Anterior cingulate cortex (tissue), 58 donors: ENCODE measurements around the gene VILL.
A peak's percentile ranks its signal among the peaks of the same experiment; 100 is the strongest.

Experiments used
- DNase-seq, 58 donors: peaks; one replicate each; lab custom pipeline; 2025; lab: John Stamatoyannopoulos, UW

Gene VILL

DNA sequence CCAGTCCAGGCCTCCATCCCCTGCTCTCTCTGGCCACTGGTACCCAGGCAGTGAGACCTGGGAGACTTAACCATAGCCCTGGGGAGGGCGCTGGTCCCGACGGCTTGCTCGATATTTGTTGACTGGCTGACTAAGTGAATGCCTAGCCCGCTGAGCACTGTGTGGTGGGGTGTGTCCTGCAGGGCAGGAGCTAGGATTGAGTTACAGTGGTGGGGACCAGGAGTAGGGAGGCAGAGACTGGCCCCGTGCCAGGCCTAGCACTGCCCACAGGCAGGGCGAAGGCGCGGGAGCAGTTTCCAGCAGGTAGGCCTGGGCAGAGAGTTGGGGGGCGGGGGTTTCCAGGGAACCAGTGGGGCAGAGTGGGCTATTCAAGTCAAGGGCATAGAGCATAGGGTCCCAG lies at the start of gene VILL:
VILL (plus strand) TSS at position 260 of the 400 bp plus-strand sequence. CDS start 2,887 bp downstream, outside the sequence.
- DNase-seq, result no peak

DNA sequence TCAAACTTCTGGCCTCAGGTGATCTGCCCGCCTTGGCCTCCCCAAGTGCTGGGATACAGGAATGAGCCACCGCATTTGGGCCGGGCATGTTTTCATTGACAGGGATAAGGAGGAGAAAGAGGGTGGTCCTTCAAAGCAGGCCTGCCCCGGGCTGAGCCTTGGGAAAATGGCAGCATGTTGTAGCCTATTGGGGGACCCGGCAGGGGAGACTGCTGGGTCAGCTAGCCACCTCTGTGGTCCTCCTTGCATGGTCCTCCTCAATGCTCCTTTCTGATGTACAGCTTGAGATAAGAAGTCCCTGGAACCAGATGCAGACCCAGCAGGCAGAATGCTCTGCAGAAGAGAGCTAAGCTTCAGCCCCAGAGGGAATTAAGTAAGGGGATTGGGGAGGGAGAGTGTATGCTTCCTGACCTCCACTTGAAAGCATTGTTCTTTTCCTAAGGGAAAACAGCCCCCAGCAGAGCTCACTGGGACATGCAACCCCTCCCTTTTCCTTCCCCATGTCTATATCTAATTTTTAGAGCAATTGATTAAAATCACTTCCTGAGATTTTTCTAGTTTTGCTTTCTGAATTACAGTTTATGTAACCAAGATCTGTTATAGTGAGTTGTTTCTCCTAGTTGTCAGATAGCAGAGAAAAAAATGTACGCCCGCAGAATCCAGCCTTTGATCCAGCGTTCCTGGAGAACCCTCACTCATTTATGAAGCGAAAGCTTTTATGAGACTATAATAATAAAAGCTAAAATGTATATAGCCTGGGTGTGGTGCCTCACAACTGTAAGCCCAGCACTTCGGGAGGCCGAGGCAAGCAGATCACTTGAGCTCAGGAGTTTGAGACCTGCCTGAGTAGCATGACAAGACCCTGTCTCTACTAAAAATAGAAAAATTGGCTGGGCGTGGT lies 48.7 kb upstream of the VILL start:
- DNase-seq, result no peak

DNA sequence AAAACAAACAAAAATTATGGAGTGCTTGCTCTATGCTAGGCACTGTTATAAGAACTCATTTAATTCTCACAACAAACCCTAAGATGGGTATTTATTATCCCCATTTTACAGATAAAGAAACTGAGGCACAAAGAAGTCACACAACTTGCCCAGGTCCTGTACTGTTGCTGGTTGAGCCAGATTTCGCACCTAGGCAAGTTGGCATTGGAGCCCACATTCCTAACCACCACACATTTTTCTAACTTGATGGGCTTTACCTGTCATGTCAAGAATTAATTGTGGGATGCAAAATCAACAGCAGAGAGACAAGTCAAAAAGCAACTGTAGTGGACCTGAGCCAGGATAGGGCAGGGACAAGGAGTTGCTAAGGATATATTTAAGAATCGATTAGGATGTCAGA lies 47.9 kb upstream of the VILL start:
- no peak for DNase-seq

DNA sequence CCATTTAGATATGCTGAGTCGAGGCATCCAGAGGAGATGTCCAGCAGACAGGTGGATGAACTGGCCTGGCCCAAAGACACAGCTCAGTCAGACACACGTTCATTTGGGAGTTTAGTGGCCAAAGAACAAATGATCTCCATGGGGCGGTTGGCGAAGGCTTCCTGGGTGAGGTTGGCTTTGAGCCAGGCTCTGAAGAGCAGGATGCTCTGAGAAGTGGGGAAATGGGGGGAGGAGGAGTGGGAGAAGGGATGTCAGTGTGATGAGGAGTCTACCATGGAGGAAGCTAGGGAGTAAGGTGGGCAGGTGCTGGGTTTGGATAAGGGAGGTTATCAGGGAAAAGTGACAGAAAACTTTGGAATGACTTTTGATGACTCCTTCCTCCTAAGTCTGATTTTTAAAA lies 47.5 kb upstream of the VILL start:
- DNase-seq, result no peak

DNA sequence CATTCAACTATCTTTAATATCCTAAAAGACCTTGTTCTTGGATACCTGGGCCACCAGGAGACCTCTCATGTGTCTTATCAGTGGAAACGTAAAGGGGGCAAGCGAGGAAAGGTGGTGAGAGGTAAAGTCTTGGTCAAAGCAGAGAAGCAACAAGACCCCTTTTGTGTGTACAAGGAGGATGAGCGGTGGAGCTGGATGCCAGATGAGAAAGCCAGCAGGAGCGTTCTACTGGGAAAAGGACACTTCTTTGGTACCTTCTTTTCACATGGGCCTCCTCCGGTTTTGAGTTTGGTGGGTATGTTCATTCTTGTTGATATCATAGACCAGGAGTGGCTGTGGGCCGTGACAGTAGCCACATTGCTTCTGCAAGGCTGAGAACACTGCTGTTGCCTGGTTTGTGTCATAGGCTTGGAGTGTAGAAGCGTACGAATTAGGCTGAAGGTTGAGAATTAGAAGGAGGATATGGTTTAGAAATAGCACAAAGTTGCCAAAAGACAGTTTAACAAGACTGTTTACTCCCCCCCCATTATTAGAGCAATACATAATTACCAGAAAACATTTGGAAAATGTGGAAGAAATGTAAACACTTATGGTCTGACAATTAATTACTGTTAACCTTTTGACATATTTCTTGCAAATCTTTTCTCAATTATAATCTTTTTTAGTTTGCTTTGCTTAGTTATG lies 46.8 kb upstream of the VILL start:
- no peak for DNase-seq

DNA sequence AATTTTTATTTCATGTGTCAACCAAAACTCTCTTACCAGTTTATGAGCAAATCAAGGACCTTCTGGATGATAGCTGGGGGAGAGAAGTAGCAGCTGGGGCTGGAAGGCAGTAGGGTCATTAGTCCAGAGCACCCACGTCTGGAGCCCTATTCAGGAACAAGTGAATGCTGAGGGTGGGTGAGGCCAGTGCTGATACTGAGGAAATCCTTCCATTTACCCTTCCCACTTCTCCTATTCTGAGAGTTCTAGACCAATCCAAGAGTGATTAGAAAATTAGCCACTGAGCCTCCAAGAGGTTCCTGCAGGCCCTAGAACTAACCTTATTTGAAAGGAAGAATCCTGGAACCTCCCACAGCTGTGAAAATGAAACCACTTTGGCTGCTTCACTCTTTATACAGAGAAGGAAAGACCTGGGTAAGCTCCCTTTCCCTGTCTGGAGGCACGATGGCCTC lies 46.2 kb upstream of the VILL start:
- no peak for DNase-seq

DNA sequence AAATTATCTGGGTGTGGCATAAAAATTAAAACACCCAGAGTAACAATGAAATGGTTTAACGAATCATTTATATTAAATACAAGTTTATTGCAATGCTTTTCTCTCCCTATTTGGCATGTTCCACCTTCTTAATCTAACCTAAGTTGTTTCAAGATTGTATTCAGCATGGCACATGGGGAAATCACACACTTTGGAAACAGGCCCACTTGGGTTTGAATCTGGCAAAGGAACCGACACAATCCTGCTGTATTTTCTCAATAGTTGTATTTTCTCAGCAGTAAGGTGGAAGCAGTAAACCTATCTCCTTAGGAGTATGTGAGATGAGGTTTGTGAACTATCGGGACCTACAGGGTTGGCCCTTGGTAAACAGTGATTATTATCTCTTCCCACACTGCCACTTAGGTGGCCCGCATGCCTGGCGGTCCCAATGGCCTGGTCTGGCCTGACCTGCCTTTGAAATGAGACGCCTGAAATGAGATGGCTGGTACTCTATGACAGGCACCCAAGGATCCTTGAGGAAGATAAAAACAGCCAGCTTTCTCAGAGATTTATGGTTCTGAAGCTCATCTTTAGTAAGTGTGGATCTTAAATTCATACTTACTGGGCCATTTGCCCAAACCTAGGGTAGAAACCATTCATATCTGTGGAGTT lies 45.3 kb upstream of the VILL start:
- DNase-seq, result no peak

DNA sequence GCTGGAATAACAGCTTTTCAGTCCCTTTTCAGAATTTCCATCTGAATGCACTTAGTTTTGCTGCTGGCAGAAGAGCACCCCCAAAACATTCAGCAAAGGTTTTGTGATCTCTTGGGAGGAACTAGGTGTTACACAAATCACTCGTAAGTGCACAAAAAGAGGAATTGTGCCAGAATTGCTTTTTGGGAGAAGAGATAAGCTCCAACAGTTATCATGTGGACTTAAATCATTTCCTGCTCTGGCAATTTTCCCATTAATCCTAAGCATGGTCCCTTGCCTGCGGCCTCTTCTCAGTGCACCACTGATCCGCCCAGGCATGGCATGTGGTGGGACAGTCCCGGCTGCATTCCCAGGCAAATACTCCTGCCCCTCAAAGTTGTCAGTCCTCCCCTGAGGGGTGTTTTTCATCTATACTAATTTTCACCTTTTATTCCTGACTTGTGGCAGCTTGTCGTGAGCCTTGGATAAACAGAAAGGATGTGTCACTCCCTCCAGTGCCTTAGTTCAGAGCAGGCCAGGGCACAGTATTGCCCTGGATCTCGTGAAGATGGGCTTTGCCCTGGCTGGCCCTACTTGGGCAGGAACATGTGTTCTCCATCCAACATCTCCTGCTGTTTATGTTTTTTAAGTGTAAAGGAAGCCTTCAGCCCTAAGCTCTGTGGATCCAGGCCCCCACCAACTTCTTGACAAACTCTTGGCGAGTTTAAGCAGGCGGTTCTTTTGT lies 44.6 kb upstream of the VILL start:
- no peak for DNase-seq

DNA sequence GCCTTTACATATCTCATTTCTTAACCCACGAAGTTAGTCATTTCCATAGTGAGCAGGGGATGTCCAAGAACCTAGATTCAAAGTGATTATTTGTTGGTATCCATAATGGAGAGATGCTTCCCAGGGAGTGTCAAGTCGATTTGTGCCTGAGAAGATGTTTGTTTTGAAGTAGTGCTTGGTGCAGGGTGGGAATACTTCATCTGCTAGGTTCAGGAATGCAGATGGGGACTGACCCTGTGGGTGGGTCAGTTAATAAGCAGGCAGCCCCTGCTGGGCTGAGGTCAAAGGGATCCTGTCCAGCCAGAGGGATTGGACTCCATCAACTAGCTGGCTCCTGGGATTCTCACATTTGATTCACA lies 44.1 kb upstream of the VILL start:
- DNase-seq, result no peak

DNA sequence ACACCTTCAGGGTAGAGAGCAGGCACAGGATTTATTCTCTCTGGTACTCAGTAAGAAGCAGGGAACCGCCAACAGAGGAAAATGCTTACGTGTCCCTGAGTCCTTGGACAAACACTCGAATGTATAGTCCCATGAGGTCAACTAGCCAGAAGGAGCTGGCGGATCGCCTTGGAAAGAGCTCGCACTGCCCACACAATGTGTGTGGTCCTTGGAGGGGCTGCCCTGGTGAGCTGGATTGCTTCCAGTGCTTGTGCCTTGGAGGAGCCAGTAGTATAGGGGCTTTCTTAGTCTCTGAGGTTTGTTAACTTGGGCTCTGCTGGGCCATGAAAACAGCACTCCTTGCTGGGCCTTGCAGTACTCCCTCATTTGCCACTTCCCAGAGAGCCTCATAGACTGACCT lies 40.7 kb upstream of the VILL start:
- no peak for DNase-seq

DNA sequence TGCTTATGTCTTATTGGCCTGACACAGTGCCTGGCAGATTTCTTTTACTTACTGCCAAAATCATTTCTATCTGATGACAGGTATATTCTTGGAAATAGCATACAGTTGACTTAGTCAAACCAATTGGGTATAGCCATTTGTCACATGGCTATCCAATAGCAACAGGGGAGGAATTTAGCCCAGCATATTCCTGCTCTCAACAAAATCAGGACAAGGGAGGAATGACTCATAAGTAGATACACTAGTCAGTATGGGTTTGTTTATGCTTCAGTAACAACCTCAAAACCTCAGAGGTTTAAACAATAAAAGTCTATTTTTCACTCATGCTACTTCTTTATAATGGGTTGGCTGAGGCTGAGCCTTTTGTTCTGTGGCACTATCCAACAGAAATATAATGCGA lies 38.0 kb upstream of the VILL start:
- no peak for DNase-seq

DNA sequence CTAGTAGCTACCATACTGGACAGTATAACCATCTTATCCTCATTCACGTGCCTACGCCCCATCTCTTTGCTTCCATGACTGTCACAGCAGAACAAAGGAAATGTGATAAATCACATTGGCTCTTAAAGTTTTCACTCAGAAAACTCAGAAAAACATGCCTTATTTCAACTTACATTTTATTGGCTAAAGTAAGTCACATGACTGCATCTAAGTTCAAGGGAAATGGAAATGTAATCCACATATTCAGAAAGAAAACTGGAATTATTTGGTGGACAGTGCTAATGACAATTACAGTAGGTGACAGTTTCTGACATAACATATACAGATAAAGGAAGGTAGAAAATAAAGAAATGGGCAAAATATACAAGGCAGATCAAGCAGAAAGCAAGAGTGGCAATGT lies 37.4 kb upstream of the VILL start:
- DNase-seq, result no peak

DNA sequence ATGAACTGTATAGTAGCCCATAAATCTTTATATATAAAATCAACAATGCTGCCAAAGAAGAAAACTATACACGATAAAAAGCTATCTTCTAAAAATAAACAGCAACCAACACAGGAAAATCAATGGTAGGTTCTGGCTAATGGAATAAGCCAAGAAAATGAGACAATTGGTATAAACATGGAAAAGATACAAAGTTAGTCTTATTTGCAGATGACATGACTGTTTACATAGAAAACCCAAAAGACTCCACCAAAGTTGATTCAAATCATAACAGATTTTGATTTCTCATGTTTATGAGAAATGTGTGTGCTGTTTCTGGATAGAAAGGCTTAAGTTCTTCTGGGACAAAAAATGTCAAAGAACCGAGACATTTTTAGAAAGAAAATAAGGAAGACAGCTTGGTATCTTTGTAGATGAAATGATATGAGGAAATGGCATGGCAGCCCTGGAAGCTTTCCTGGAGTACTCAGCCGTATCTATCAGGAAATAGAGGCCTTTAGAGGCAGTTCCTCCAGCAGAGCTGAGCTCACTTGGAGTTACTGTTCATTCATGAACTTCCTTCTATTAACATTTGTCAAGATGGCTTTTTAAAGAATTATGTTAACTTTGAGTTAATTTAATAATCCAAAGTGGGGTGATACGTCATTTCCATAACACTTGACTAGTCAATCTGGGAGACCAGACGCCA lies 36.7 kb upstream of the VILL start:
- no peak for DNase-seq

DNA sequence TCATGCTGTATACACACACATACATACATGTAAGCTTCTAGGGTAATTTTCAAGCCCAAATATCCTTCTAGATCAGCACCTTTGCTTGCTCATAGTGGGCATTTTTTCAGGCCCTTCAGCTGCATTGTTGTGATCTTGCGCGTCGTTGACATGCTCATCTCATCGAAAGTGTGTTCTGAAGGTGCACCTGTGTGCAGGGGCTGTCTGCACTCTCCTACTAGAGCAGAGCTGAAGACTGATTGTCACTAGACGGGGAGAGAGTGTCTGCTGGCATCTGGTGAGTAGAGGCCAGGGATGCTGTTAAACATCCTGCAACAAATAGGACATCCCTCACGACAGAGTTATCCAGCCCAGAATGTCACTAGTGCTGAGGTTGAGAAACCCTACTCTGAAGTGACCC lies 35.7 kb upstream of the VILL start:
- DNase-seq, result no peak

DNA sequence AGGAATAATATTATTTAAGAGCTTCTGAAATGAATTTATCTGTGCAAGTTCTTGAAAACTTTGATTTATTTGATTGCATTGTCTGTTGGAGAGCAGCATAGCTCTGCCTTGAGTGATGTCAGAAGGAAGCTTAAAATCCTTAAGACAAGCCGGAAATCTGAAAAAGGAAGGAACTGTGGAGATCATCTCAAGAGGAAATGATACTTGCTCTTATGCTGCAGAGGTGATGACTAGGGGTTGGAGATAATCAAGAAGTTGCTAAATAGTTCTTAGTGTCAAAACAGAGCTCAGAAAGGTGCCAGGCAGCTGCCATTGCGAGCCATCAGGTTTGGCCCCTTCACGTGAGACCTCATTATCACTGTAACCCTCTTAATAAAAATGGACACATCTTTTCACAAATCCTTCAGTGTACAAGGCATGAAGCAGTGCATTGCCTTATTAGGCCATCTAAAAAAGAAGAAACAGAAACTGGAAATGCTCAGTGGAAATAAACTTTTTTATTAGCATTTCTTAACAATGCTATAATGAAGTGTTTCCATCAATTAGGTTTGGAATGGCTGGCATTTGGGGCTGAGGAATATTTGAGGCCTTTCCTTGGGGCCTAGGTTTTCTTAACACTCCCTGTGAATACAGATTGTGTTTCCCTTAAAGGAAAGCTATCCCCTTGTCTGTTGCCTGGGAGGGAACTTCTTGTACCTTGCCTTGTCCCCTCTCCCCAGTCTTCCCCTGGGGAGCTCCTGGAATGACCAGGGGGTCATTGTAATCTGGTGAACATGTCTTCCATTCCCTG lies 34.5 kb upstream of the VILL start:
- DNase-seq, result no peak

DNA sequence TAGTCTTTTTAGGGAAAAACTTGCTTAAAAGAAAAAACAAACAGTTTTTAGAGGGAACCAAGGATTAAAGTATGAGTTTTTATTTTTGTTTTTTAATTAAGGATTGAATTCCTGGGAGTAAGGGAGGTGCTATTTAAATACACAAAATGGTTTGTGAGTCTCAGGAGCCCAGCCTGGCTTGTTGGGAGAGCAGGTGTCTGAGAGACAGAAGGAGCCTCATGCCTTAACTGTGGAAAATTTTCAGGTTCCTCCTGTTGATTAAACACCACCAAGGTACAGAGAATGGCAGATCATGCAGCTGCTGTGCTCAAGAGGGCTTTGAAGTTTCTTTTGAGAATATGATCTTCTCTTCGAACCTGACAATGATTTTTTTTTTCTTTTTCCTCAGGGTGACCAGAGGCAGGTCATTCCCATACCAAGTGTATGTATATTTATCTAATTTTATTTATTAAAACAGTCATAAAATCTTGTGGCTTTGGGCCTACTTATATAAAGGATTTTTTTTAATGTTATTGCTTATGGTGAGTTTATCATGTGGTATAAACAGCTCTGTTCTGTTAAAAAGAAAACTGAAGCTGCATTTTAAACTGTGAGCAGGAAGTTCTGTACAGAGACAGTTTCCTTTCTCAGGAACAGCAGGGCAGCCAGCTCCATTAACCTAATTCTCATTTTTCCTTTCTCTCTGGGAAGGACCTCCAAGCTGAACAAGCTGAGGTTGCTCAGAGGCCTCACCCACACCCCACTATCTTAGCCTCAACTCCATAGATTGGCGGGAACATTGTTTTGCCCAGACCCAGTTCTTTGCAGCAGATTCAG lies 33.7 kb upstream of the VILL start:
- DNase-seq, result peak in 1 of 58 donors; percentile 14

DNA sequence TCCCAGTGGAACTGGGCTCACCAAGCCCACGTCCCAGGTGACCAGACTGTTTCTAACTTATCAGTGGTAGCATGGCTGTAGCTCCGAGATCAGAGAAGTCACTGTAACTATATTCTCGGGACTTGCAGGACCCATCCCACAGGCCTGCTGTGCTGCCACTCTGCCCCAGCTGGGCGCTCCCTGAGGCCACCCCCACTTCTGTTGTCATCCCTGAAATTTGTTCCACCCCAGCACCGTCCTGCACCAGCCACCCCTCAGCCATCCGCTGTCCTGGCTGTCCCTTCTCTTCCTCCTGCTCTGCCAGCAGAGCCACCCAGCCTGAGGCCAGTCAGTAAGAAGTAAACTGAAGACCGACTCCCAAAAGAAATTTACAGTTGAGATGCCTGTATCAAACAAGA lies 33.0 kb upstream of the VILL start:
- DNase-seq, result no peak

DNA sequence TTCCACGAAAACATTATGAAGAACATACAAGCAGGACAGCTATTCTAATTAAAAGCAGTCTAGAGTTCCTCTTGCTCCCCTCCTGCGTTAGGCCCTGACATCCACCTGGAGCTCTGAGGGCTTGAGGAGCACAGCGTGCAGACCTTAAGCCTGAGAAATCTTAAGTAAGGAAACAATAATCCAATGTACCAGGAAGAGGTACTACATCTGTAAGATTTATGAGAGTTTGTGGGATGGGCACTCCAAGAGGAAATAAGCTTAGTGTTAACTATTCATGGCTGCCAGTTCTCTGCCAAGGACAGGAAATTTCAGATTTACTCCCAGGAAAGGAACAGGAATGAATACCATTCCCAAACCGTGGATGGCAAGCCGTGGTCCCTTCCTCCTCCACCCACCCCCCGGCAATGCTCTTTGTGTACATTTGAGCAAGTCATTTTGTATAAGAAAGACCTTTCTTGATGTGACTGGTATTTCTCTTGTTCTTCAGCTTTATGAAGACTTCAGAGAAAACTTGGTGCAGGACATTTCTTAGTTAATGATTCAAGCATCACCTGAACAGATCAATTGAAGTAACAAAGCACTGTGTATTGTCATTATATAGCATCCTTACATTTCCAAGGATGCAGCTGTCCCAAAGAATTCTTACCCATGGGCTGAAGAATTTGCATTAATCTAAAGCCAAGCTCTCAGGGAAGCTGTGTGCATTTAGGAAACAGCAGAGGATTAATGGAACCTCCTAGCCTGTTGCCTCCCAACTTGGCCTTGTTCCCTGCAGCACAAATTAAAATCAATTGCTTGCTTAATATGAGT lies 28.8 kb upstream of the VILL start:
- DNase-seq, result no peak
